GM12801 (cell line): Measurements from ENCODE around the gene SRSF2.

ENCODE experiments used
- CTCF ChIP-seq: IDR thresholded peaks from one replicate; pipeline ENCODE4 v1.5.1; 2011; ENCODE audit warnings: control low read depth; ENCODE audit not compliant: insufficient read length; ENCODE audit errors: extremely low read depth

The SRSF2 gene

GRCh38 chr17:76735586-76736348 lies 1.4 kb downstream of the SRSF2 start:
- TF ChIP-seq CTCF = no peak

GRCh38 chr17:76735006-76735405 lies 2.1 kb downstream of the SRSF2 start:
- TF ChIP-seq CTCF = no peak

- TF ChIP-seq CTCF = no peak
Measured at GRCh38 chr17:76734080-76734840, 2.9 kb downstream of the SRSF2 start.

- no peak for TF ChIP-seq CTCF
Measured at GRCh38 chr17:76733618-76733957, 3.5 kb downstream of the SRSF2 start.

GRCh38 chr17:76732734-76733617 lies 4.2 kb downstream of the SRSF2 start:
- TF ChIP-seq CTCF = no peak

GRCh38 chr17:76727745-76728456 lies 9.2 kb downstream of the SRSF2 start:
- no peak for TF ChIP-seq CTCF
